GM19467 (cell line): ENCODE measurements around the gene KISS1.
"Not testable (repeated sequence)": the region's sequence is repeated elsewhere in the genome, so short reads cannot be mapped to it uniquely, and the experiment has no call there.

Source experiments
- ATAC-seq: cut with Tn5 transposase; IDR thresholded peaks from one replicate; pipeline ENCODE4 v1.9.1; 2021; ENCODE audit warnings: mild to moderate bottlenecking, moderate library complexity; ENCODE audit not compliant: unreplicated experiment

The KISS1 gene, protein sequence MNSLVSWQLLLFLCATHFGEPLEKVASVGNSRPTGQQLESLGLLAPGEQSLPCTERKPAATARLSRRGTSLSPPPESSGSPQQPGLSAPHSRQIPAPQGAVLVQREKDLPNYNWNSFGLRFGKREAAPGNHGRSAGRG

DNA sequence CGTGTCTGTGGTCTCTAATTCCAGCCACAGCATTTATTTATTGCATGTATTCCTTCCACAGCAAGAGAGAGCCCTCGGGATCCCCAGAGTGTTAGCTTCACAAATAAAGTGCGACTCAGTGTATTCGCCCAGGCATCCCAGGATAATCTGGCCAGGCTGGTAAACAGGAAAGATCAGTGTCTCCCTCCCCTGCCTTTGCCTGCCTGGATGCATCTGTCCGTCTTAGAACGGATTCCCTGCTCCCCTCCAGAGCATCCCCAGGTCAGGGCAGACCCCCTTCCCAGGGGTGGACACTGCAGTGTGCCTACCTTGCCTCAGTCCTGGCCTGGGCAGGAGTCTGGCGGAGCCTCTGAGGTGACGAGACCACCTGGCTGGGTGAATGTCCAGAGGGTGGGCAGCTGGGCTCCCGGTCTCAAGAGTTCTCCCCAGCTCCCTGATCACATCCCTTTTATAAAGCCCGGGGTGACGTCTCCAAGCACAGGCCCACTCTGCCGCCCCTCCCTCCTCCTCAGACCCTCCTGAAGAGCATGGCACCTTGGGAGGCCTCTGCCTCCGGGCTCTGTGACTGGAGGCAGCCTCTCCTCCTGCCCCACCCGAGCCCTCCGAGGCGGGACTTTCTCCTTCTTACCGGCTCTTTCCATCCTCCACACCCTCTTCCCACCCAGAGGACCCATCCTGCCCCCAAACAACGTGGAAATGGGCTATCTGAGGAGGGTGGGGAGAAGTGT lies at the start of gene KISS1:
KISS1 (minus strand) TSS at position 424 of the 728 bp plus-strand sequence. CDS start 3,615 bp downstream, outside the sequence.
- no peak for ATAC-seq

GRCh38 chr1:204242920-204243319 lies 46.6 kb upstream of the KISS1 start:
- no peak for ATAC-seq

GRCh38 chr1:204241914-204242313 lies 45.6 kb upstream of the KISS1 start:
- no peak for ATAC-seq

- no peak for ATAC-seq
Measured at GRCh38 chr1:204241050-204241449, 44.8 kb upstream of the KISS1 start.

DNA sequence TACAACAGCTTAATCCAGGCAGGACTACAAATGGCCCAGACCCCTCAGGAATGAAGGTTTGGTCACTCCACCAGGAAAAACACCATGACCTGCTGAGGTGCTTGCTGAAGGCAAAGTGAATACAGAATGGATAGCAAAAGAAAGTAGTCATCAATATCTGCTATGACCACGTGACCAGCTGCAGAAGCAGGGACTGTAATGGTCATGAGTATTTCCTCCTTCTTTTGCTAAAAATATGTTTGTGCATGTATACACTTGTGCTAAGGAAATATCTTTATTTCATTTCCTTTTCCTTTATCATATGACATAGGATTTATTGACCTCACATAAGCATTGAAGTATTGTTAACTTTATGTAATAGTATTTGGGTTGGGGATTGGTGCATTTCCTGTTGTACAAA lies 43.9 kb upstream of the KISS1 start:
- ATAC-seq = no peak

DNA sequence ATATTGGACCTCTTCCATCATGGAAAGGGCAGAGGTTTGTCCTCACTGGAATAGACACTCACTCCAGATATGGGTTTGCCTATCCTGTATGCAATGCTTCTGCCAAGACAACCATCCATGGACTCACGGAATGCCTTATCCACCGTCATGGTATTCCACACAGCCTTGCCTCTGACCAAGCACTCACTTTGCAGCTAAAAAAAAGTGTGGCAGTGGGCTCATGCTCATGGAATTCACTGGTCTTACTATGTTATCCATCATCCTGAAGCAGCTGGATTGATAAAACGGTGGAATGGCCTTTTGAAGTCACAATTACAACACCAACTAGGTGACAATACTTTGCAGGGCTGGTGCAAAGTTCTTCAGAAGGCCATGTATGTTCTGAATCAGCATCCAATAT lies 43.1 kb upstream of the KISS1 start:
- not testable (repeated sequence) for ATAC-seq

- not testable (repeated sequence) for ATAC-seq
Measured at GRCh38 chr1:204238520-204238919, 42.2 kb upstream of the KISS1 start.

DNA sequence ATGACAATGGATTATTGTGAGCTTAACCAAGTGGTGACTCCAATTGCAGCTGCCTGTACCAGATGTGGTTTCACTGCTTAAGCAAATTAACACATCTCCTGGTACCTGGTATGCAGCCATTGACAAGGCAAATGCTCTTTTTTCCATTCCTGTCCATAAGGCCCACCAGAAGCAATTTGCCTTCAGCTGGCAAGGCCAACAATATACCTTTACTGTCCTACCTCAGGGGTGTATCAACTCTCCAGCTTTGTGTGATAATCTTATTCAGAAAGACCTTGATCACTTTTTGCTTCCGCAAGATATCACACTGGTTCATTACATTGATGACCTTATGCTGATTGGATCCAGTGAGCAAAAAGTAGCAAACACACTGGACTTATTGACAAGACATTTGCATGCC lies 41.2 kb upstream of the KISS1 start:
- not testable (repeated sequence) for ATAC-seq

- ATAC-seq = no peak
Measured at GRCh38 chr1:204232526-204232925, 36.2 kb upstream of the KISS1 start.

GRCh38 chr1:204230211-204230610 lies 33.9 kb upstream of the KISS1 start:
- ATAC-seq = no peak

GRCh38 chr1:204228896-204229295 lies 32.6 kb upstream of the KISS1 start:
- no peak for ATAC-seq

GRCh38 chr1:204227996-204228785 lies 31.9 kb upstream of the KISS1 start:
- ATAC-seq = no peak

DNA sequence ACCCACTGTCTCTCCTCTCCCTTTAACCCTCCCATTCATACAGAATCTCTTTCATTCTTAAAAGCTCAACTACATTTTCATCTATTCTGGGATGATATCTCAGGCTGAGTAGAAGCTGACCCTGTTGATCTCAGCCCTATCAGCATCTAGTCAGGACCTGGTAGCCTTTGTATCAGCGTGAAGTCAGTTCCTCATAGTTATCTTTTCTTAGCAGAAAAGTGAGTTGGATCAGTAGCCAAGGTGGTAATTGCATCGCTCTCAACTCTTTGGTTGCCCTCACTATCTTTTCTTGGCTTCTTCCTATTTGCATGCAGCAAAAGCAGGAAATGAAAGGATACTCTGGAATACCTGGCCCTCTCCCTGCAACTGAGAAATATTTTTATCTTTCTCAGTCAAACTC lies 31.1 kb upstream of the KISS1 start:
- no peak for ATAC-seq

GRCh38 chr1:204225841-204226735 lies 29.8 kb upstream of the KISS1 start:
- no peak for ATAC-seq

GRCh38 chr1:204224655-204225054 lies 28.4 kb upstream of the KISS1 start:
- no peak for ATAC-seq

DNA sequence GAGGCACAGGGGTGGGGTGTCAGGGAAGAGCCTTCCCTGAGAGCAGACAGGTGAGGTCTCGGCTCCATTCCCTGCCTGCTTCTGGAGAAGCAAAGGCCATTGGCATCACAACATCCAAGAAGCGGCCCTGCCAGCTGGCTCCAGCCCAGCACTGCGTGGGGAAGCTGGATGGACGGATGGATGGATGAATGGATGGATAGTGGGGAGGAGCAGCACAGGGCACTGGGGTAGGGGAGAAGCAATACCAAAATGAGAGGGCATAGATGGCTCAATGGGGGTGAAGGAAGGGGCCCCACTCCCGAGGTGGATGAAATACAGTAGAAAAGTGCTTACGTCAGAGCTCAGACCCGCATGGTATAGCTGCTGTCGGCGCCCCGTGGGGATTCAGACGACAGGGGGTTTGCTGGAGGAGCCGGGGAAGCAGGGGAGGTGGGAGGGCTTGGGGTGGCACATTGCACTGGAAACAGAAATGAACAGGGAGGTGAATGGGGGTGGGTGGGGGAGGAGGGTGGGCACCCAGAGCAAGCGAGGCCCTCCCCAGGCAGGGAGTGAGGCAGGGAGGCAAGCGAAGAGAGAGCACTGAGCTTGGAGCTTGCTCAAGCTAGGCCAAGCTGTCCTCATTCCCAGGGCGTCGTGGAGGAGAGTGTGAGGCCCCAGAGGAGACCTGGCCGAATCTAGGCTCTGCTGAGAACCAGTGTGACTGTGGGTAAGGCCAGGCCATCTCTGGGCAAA lies 27.0 kb upstream of the KISS1 start:
- ATAC-seq = no peak

- ATAC-seq = no peak
Measured at GRCh38 chr1:204222764-204223055, 26.4 kb upstream of the KISS1 start.

DNA sequence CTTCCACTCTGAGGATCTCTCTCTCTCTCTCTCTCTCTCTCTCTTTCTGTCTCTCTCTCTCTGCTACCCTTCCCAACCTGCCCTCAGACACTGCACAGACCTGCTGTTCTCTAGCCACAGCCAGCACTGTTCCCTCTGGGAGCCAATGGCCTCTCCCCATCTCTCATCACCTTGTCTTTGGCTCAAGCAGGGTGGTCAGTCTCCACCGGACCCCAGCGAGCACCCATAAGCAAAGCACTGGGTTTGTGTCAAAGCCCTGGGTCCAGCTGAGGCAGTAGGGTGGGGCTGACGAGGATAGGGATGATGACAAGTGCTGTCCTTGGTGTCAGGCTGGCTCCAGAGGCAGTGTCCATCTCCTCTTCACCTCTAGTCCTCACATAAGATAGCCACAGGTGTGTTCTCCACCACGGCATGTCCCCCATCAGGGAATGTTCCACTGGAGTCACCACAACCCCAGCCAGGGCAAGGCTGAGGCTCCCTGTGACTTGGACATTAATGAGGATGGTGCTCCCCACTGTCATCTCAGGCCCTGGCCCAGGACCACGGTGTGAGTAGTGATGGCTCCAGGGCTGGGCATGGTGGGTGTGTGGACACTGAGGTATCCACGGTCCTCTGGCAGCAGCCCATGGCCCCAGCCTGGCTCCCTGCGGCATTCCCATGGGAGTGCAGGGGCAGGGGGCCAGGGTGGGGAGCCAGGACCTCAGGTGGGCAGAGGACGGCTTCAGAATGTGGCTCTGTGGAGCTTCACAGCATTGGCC lies 25.9 kb upstream of the KISS1 start:
- ATAC-seq = no peak

- ATAC-seq = no peak
Measured at GRCh38 chr1:204221271-204221670, 25.0 kb upstream of the KISS1 start.
